KMS-11 (cell line): ENCODE results near the gene BTN2A1.

ENCODE experiments used
- H2AFZ ChIP-seq: fragments of 200-600 bp; sonication (generic); 2 replicates; pipeline ENCODE4 v1.6.1; 2016; ENCODE audit warnings: antibody characterized with exemption, mixed run types, low read depth
- H3K27ac ChIP-seq: fragments of 200-600 bp; sonication (generic); 2 replicates; pipeline ENCODE4 v1.6.1; 2016; ENCODE audit warnings: mild to moderate bottlenecking, mixed run types
- H3K27me3 ChIP-seq: fragments of 200-600 bp; sonication (generic); 2 replicates; pipeline ENCODE4 v1.6.1; 2017; ENCODE audit warnings: mild to moderate bottlenecking, low read depth, mixed run types, moderate library complexity; ENCODE audit not compliant: insufficient read depth
- H3K36me3 ChIP-seq: fragments of 200-600 bp; sonication (generic); 2 replicates; pipeline ENCODE4 v1.6.1; 2017; ENCODE audit warnings: mild to moderate bottlenecking, mixed run types; ENCODE audit not compliant: insufficient read depth
- H3K4me1 ChIP-seq: fragments of 200-600 bp; sonication (generic); 2 replicates; pipeline ENCODE4 v1.6.1; 2016; ENCODE audit warnings: mild to moderate bottlenecking, low read depth, mixed run types; ENCODE audit not compliant: poor library complexity, severe bottlenecking
- H3K4me2 ChIP-seq: fragments of 200-600 bp; sonication (generic); 2 replicates; pipeline ENCODE4 v1.7.0; 2016; ENCODE audit warnings: mild to moderate bottlenecking, mixed run types
- H3K4me3 ChIP-seq: fragments of 200-600 bp; sonication (generic); IDR thresholded peaks from 2 replicates; pipeline ENCODE4 v1.6.1; 2017; ENCODE audit warnings: low read depth, low read length, mixed read lengths; ENCODE audit not compliant: insufficient read depth
- H3K79me2 ChIP-seq: fragments of 200-600 bp; sonication (generic); 2 replicates; pipeline ENCODE4 v1.6.1; 2016; ENCODE audit warnings: low read depth, mixed run types; ENCODE audit not compliant: insufficient read depth
- H3K9ac ChIP-seq: fragments of 200-600 bp; sonication (generic); 2 replicates; pipeline ENCODE4 v1.6.1; 2016; ENCODE audit warnings: mild to moderate bottlenecking, mixed run types
- H4K20me1 ChIP-seq: fragments of 200-600 bp; sonication (generic); 2 replicates; pipeline ENCODE4 v1.6.1; 2016; ENCODE audit warnings: mild to moderate bottlenecking, mixed run types; ENCODE audit not compliant: insufficient read depth
- CTCF ChIP-seq: fragments of 200-600 bp; sonication (generic); conservative IDR thresholded peaks from 2 replicates; pipeline ENCODE4 v1.6.1; 2017; ENCODE audit warnings: low read depth, mild to moderate bottlenecking, antibody characterized with exemption, low read length, moderate library complexity, mixed read lengths

BTN2A1 gene

GRCh38 chr6:26464014-26464413 is 6.3 kb downstream of the BTN2A1 start:
- H3K79me2 ChIP-seq, result peaks cover 6% of the 10 kb centered on the region; the same call in 1 of the 2 replicates
- H3K4me1 ChIP-seq, result peaks cover 15% of the 10 kb centered on the region
- H3K27ac ChIP-seq, result no peak overlapping the region
- no peak overlapping the region for H2AFZ ChIP-seq
- H3K27me3 ChIP-seq, result no peaks in the 10 kb centered on the region
- no peaks in the 10 kb centered on the region for H4K20me1 ChIP-seq
- no peak overlapping the region for H3K9ac ChIP-seq
- H3K4me2 ChIP-seq, result no peak overlapping the region
- H3K4me3 ChIP-seq, result no peak overlapping the region
- peaks cover 3% of the 10 kb centered on the region; the same call in 1 of the 2 replicates for H3K36me3 ChIP-seq
- no peak for TF ChIP-seq CTCF

GRCh38 chr6:26464416-26465131 is 6.8 kb downstream of the BTN2A1 start:
- Histone ChIP-seq H3K4me3 (no peak overlapping the region), H3K9ac (no peak overlapping the region), H2AFZ (no peak overlapping the region), H4K20me1 (no peaks in the 10 kb centered on the region), H3K27me3 (no peaks in the 10 kb centered on the region), H3K79me2 (peaks cover under 1% of the 10 kb centered on the region; the same call in 1 of the 2 replicates), H3K27ac (no peak overlapping the region), H3K4me1 (peaks cover 12% of the 10 kb centered on the region), H3K36me3 (peaks cover 3% of the 10 kb centered on the region; the same call in 1 of the 2 replicates), H3K4me2 (no peak overlapping the region)
- TF ChIP-seq CTCF, result no peak

- no peaks in the 10 kb centered on the region for H4K20me1 ChIP-seq
- no peak overlapping the region for H3K4me2 ChIP-seq
- no peak overlapping the region for H3K27ac ChIP-seq
- H3K79me2 ChIP-seq, result no peaks in the 10 kb centered on the region
- no peak for TF ChIP-seq CTCF
- H3K9ac ChIP-seq, result no peak overlapping the region
- no peak overlapping the region for H2AFZ ChIP-seq
- H3K4me1 ChIP-seq, result peaks cover 12% of the 10 kb centered on the region
- no peaks in the 10 kb centered on the region for H3K27me3 ChIP-seq
- peaks cover 3% of the 10 kb centered on the region; the same call in 1 of the 2 replicates for H3K36me3 ChIP-seq
- no peak overlapping the region for H3K4me3 ChIP-seq
These were observed 8.0 kb downstream of the BTN2A1 start for GRCh38 chr6:26465776-26466175.

- Histone ChIP-seq H3K27ac (no peak overlapping the region), H3K36me3 (peaks cover 3% of the 10 kb centered on the region; the same call in 1 of the 2 replicates)
- no peak for TF ChIP-seq CTCF
These were observed 11.1 kb downstream of the BTN2A1 start for GRCh38 chr6:26468829-26469228.

More at GRCh38 chr6:26468829-26469228, 11.1 kb downstream of the BTN2A1 start:
- Histone ChIP-seq H3K4me3 (no peak overlapping the region), H4K20me1 (no peaks in the 10 kb centered on the region), H3K4me2 (no peak overlapping the region), H3K4me1 (peaks cover 17% of the 10 kb centered on the region), H2AFZ (no peak overlapping the region), H3K9ac (no peak overlapping the region), H3K79me2 (no peaks in the 10 kb centered on the region), H3K27me3 (no peaks in the 10 kb centered on the region)
